Activated naive CD8-positive, alpha-beta T cell (primary cell): Measurements from ENCODE around the gene SCTR.
A peak's percentile ranks its signal among the peaks of the same experiment; 100 is the strongest.

ENCODE experiments used
- H3K27ac Mint-ChIP-seq: one replicate; pipeline ENCODE4 v1.8.0; 2021; ENCODE audit warnings: mixed read lengths
- H3K27me3 Mint-ChIP-seq: one replicate; pipeline ENCODE4 v1.8.0; 2021; ENCODE audit warnings: mixed read lengths
- H3K36me3 Mint-ChIP-seq: one replicate; pipeline ENCODE4 v1.8.0; 2021; ENCODE audit warnings: mixed read lengths
- H3K4me1 Mint-ChIP-seq: one replicate; pipeline ENCODE4 v1.8.0; 2021; ENCODE audit warnings: low read depth, mixed read lengths
- H3K4me3 Mint-ChIP-seq: one replicate; pipeline ENCODE4 v1.8.0; 2021; ENCODE audit warnings: mild to moderate bottlenecking, mixed read lengths
- H3K9me3 Mint-ChIP-seq: one replicate; pipeline ENCODE4 v1.8.0; 2021; ENCODE audit warnings: low read depth, mixed read lengths

Gene SCTR

DNA sequence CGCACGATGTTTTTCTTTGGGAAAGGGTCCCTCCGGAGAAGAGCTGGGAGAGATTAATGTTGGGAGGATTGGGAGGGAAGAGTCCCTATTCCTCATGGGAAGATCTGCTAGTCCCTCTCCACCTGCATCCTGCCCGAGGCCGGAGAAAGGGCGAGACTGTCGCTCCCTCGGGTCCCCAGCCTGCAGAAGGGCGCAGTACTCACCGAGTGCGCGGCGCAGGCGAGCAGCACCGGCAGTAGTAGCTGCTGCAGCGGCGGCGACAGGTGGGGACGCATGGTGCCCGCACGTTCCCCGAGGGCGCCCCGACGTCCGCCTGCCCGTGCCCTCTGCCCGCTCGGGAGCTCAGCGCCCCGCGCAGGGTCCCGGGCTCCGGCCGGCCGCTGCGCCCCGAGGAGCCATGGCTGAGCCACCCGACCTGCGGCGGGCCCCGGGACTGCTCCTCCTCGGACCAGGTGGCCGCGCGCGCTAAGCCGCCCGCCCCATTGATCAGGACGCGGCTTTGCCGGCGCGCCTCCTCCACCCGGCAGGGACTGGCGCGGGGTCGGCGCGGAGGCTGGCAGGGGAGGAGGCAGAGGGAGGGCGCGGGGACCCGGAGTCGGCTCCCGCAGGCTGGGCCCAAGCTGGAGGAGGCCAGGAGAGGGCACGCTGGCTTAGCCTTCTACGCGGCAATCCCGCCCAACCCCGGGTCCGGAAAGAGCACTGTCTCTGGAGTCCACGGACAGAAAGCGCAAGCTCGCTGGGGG, at the start of gene SCTR:
Gene SCTR, minus strand, starts transcription at position 532 of the 743 bp plus-strand sequence. Its CDS starts 257 bp downstream, at position 275.
- Mint-ChIP-seq H3K36me3 (no peaks in the 10 kb centered on the region), H3K27ac (no peak within 1 kb of the TSS), H3K27me3 (peaks cover 14% of the 10 kb centered on the region), H3K9me3 (no peaks in the 10 kb centered on the region), H3K4me1 (no peaks in the 10 kb centered on the region), H3K4me3 (no peak within 1 kb of the TSS)

DNA sequence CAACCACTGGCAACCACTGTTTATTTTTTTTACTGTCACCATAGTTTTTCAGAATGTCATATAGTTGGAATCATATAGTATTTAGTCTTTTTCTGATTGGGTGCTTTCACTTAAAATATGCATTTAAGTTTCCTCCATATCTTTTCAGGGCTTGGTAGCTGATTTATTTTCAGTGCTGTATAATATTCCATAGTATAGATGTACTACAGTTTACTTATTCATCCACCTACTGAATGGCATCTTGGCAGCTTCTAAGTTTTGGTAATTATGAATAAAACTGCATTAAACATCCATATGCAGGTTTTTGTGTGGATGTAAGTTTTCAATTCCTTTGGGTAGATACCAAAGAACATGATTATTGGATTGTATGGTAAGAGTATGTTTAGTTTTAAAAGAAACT, 43.0 kb upstream of the SCTR start:
- peaks cover 3% of the 10 kb centered on the region for H3K27me3 Mint-ChIP-seq
- H3K4me1 Mint-ChIP-seq, result no peaks in the 10 kb centered on the region
- H3K4me3 Mint-ChIP-seq, result no peak overlapping the region
- peaks cover 3% of the 10 kb centered on the region for H3K36me3 Mint-ChIP-seq
- peaks cover 18% of the 10 kb centered on the region for H3K9me3 Mint-ChIP-seq
- H3K27ac Mint-ChIP-seq, result no peak overlapping the region

DNA sequence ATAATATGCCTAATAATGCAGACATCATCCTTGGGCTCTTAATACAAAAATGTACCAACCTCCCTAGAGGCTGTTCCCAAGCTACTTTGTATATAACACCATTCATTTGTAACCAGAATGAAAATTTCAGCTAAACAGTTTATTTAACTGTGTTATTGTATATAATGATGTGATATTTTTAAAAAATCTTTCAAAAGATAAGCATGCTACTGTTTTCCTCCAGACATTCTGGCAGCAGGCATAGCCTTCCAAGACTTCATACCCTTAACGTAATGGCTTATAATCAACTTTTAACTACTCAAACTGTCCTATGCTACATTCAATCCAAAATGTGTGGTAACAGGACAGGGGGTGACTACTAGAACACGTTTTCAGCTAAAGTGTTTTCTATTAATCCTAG, 41.2 kb upstream of the SCTR start:
- H3K27ac Mint-ChIP-seq, result no peak overlapping the region
- H3K36me3 Mint-ChIP-seq, result peaks cover 3% of the 10 kb centered on the region
- no peaks in the 10 kb centered on the region for H3K4me1 Mint-ChIP-seq
- peaks cover 16% of the 10 kb centered on the region for H3K9me3 Mint-ChIP-seq
- H3K27me3 Mint-ChIP-seq, result peaks cover 3% of the 10 kb centered on the region
- H3K4me3 Mint-ChIP-seq, result no peak overlapping the region

- Mint-ChIP-seq H3K27ac (no peak overlapping the region), H3K9me3 (no peaks in the 10 kb centered on the region), H3K27me3 (peaks cover 12% of the 10 kb centered on the region), H3K36me3 (no peaks in the 10 kb centered on the region), H3K4me3 (no peak overlapping the region), H3K4me1 (no peaks in the 10 kb centered on the region)
Measured at GRCh38 chr2:119553687-119554344, 29.5 kb upstream of the SCTR start.

DNA sequence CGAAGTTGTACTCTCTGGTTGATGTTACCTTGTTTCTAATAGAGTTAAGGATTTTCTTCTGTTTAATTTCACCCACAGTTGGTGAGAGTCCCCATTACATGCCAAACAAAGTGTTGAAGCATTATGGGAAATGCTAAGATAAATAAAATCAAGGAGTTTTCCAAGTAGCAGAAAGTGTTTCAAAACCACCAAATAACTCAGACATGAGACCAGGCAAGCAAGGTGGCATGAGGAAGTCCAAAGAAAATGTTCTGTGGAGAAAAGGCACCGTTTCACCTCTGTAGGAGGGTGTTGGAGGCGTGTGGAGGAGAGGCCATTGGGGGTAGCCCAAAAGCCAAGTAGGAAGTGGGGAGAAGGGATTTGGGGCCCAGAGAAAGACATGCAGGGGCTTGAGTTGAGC, 28.6 kb upstream of the SCTR start:
- H3K36me3 Mint-ChIP-seq, result no peaks in the 10 kb centered on the region
- H3K4me3 Mint-ChIP-seq, result no peak overlapping the region
- H3K27me3 Mint-ChIP-seq, result peaks cover 10% of the 10 kb centered on the region
- no peaks in the 10 kb centered on the region for H3K4me1 Mint-ChIP-seq
- H3K9me3 Mint-ChIP-seq, result no peaks in the 10 kb centered on the region
- no peak overlapping the region for H3K27ac Mint-ChIP-seq

DNA sequence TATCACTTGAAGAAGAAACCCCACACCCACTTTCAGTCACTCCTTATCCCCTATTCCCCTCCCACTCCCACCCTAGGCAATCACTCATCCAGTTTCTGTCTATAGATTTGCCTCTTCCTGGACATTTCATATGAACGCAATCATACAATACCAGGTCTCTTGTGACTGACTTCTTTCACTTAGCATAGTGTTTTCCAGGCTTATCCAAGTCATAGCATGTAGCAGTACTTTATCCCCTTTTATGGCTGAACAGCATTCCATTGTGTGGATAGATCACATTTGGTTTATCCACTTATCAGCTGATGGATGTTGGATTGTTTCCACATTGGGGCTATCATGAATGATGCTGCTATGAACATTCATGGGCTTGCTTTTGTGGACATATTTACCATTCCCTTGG, 26.6 kb upstream of the SCTR start:
- no peak overlapping the region for H3K4me3 Mint-ChIP-seq
- H3K36me3 Mint-ChIP-seq, result no peaks in the 10 kb centered on the region
- H3K27me3 Mint-ChIP-seq, result peaks cover 18% of the 10 kb centered on the region
- no peaks in the 10 kb centered on the region for H3K9me3 Mint-ChIP-seq
- H3K4me1 Mint-ChIP-seq, result no peaks in the 10 kb centered on the region
- H3K27ac Mint-ChIP-seq, result no peak overlapping the region

- Mint-ChIP-seq H3K27ac (no peak overlapping the region), H3K4me3 (no peak overlapping the region), H3K9me3 (no peaks in the 10 kb centered on the region), H3K36me3 (no peaks in the 10 kb centered on the region), H3K27me3 (peaks cover 21% of the 10 kb centered on the region), H3K4me1 (no peaks in the 10 kb centered on the region)
Measured at GRCh38 chr2:119550346-119550745, 26.1 kb upstream of the SCTR start.

- Mint-ChIP-seq H3K27ac (no peak overlapping the region), H3K9me3 (no peaks in the 10 kb centered on the region), H3K4me1 (no peaks in the 10 kb centered on the region), H3K27me3 (peaks cover 24% of the 10 kb centered on the region), H3K4me3 (no peak overlapping the region), H3K36me3 (no peaks in the 10 kb centered on the region)
Measured at GRCh38 chr2:119549241-119549640, 25.0 kb upstream of the SCTR start.

- Mint-ChIP-seq H3K27me3 (peaks cover 26% of the 10 kb centered on the region), H3K27ac (no peak overlapping the region), H3K4me3 (no peak overlapping the region), H3K9me3 (no peaks in the 10 kb centered on the region), H3K36me3 (no peaks in the 10 kb centered on the region), H3K4me1 (peaks cover 3% of the 10 kb centered on the region)
Measured at GRCh38 chr2:119548516-119549120, 24.3 kb upstream of the SCTR start.

DNA sequence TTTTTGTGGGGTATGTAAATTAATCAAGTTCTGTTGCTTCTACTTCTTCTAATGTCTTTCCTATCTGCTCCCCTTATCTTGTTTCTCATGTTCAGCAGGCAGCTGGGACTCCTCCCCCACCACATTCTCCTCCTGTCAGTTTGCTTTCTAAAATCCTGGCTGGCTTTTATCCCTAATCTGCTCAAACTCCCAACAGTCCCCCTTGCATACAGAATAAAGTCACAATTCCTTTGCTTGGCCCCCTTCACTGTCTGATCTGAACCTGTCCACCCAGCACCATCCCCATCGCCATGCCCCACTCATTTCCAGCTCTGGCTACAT, 22.1 kb upstream of the SCTR start:
- Mint-ChIP-seq H3K9me3 (no peaks in the 10 kb centered on the region), H3K4me1 (peaks cover 8% of the 10 kb centered on the region), H3K27ac (no peak overlapping the region), H3K27me3 (peaks cover 33% of the 10 kb centered on the region), H3K4me3 (no peak overlapping the region), H3K36me3 (peaks cover 3% of the 10 kb centered on the region)

DNA sequence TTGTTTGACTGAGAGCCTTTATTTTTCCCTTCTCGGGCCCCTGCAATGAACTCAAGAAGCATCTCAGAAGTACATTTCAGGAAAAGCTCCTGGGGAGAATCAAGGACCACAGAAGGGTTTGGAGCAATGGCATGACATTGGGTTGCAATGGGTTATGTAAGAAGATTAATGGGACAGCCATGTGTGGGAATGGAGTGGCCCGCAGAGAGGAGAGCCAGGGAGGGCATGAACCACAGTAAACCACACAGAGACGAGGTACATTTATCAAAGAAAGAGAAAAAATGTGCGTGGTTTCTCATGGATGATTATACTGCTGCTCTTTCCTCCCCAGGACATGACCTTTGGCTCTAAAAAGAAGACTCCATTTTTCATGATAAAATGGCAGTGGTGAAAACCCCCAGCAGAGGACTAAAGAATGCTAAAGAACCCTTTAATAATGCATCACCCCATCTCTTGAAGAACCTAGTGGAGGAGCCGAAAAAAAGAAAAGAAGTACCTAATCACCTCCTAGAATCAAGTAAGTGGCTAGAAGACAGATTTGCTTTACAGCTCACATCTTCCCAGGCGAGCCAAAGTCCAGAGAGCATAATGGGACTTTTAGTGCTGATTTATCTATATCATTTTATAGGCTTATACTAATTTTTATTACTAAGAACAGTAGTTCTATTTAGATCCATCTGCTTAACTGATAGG, 21.6 kb upstream of the SCTR start:
- H3K27me3 Mint-ChIP-seq, result peaks cover 35% of the 10 kb centered on the region
- peaks cover 3% of the 10 kb centered on the region for H3K36me3 Mint-ChIP-seq
- H3K27ac Mint-ChIP-seq, result no peak overlapping the region

DNA sequence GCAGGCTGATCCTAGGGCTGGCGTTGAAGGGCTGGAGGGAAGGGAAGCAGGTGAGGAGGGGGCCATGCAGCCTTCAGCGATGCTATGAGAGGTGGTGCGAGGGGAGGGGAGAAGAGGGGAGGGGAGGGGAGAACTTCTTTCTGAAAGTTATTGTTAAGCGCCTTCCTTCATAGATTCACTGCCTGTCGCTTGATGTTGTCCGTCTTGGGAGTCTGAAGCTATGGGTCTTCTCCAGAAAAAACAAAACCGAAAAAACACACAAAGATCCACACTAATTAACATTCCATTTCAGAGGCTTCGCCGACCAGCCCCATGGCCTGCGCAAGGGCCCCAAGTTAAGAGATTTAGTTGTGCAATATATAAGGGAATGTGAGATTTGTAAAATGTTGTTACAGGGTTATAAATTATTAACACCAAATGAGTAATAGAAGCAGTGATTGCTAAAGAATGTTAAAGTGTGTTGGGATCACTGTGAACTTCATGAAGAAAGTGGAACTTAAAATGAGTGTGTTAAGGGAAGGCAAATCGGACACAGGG, 20.7 kb upstream of the SCTR start:
- Mint-ChIP-seq H3K4me1 (peaks cover 8% of the 10 kb centered on the region), H3K27me3 (peaks cover 35% of the 10 kb centered on the region), H3K4me3 (peak overlapping the region; percentile 66), H3K36me3 (peaks cover 3% of the 10 kb centered on the region), H3K9me3 (no peaks in the 10 kb centered on the region), H3K27ac (no peak overlapping the region)

More for the DNA sequence above, 21.6 kb upstream of the SCTR start:
- Mint-ChIP-seq H3K4me3 (no peak overlapping the region), H3K9me3 (no peaks in the 10 kb centered on the region), H3K4me1 (peaks cover 8% of the 10 kb centered on the region)

DNA sequence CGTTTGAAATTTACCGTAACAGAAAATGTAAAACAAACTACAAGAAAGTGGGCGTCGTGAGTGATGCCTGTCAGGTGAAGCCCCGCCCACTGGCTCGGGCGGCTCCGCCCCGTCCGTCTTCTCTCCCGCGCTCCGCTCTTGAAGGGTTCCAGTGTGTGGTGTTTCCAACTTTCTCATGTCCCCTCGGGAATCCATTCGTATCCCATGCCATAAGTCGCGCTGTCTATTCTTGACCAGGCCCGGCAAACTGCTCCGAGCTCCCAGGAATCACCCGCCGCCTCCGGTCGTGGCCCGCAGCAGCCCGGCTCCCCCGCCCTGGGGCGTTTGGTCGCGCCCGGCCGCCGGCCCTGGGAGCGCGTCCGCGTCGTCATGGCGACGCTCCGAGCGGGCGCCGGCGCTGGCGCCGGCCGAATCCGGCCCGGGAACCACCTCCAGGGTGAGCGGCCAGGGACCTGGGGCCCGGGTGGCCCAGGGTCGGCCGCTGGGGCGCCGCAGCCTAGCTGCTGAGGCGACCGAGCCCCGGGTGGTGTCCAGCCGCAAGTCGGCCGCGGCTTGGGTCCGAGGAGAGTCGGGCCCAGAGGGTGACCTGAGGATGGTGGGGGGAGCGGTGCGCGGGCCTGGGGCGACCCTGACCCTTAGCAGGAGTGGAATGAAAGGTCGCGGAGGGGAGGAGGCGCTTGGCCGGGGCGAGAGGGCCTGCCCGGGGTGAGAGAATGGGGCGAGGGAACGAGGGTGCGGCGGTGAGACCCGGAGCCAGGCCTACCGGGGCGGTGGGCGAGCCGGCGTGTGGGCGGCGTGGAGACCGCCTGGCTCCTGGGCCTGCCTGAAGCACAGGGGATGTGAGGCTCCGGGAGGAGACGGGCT, 20.0 kb upstream of the SCTR start, which contains the start of gene CFAP221:
Gene CFAP221, plus strand, starts transcription at position 375 of the 864 bp plus-strand sequence. CDS start 1,683 bp downstream, outside the sequence.
- Mint-ChIP-seq H3K27me3 (peaks cover 35% of the 10 kb centered on the region), H3K36me3 (peaks cover 3% of the 10 kb centered on the region), H3K27ac (no peak within 1 kb of the TSS), H3K9me3 (no peaks in the 10 kb centered on the region), H3K4me1 (peaks cover 8% of the 10 kb centered on the region), H3K4me3 (peak within 1 kb of the TSS; percentile 81)

- H3K9me3 Mint-ChIP-seq, result peaks cover 3% of the 10 kb centered on the region
- H3K27ac Mint-ChIP-seq, result no peak overlapping the region
- H3K4me3 Mint-ChIP-seq, result no peak overlapping the region
- peaks cover 3% of the 10 kb centered on the region for H3K36me3 Mint-ChIP-seq
- H3K4me1 Mint-ChIP-seq, result peaks cover 8% of the 10 kb centered on the region
- H3K27me3 Mint-ChIP-seq, result peaks cover 41% of the 10 kb centered on the region
Measured at GRCh38 chr2:119541476-119541875, 17.2 kb upstream of the SCTR start.
